ENCODE measurements around the gene SPOCK2. TPM values are rescaled to one million over a fixed set of nuclear protein-coding genes. Genes with fewer than 3 reads are reported as not detected.

Gene SPOCK2
- total RNA-seq, 1 donor: 488 TPM

DNA sequence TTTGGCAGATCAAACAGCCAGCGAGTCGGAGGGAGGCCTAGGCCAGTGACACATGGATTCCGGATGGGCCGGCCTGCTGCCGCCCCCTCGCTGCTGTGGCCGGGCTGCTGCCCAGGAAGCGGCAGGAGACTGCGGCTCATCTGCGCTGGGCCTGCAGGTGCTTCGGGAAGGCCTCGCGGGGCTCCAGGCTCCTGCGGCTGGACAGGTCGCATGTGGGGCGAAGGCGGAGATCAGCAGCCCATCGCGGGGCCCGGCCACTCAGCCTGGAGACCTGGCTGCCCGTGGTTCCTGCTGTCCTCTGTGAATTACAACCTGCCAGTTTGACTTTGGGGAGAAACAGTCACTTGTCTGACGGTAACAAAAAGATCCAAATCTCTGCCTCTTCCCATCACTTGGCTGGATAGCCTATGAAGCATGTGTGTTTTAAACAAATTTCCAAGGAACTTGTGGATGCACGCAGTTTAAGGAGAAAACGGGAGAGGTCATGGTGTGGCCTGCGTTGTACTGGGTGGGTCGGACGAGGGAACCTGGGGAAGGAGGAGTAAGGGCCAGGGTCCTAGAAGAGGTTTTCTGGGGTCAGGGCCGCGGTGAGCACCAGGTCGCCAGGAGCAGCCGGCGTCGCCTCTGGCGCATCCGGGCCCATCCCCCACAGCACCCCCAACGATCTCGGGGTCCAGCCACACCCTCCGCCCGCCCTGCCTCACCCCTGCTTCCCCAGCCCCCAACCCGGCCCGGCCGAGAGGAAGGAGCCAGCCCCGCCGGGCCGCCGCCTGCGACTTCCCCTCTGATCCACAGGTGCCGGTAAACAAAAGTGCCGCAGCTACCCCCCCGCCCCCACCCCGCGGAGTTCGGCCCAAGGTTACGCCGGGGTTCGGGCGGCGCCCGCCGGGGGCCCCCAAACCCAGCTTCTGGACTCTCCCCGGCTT lies 1.6 kb downstream of the SPOCK2 start:
- Histone ChIP-seq H3K4me3 (ENCODE audit: low read length) (peak overlapping the region; percentile 74), H3K9me3 (ENCODE audit: low read depth, low read length) (no peaks in the 10 kb centered on the region), H3K27me3 (ENCODE audit: insufficient read depth, low read length) (peaks cover 17% of the 10 kb centered on the region), H3K4me1 (ENCODE audit: insufficient read depth, low read length) (peaks cover 94% of the 10 kb centered on the region)

DNA sequence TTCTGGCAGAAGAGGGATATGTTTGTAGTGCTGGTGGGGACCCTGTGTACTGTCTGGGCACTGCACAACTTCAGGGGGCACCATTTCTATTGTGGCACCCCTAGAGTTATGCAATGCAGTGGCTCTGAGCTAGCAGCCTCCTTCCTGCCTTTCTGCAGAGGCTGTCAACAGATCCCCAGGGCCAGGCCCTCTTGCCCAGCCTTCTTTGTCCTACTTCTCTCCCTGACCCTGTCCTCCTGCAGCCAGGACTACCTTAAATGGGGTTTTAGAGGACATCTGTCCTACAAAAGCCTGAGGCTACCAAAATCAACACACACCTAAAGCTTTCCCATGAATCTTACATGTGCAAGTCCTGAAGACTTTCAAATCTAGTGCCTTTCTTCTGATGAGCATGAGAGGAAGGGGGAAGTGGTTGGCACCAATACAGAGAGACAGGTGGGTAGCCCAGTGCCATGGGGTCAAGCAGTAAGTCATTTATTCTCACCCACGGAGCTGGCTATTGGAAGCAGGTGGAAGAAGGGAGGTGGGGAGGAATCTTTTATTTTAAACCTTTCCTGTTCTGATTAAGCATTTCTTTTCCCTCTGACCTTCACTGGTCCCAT lies 2.4 kb downstream of the SPOCK2 start:
- peak overlapping the region; percentile 74 for H3K4me3 ChIP-seq (ENCODE audit: low read length)
- peaks cover 96% of the 10 kb centered on the region for H3K4me1 ChIP-seq (ENCODE audit: insufficient read depth, low read length)
- H3K27me3 ChIP-seq (ENCODE audit: insufficient read depth, low read length): peaks cover 17% of the 10 kb centered on the region
- H3K9me3 ChIP-seq (ENCODE audit: low read depth, low read length): no peaks in the 10 kb centered on the region

DNA sequence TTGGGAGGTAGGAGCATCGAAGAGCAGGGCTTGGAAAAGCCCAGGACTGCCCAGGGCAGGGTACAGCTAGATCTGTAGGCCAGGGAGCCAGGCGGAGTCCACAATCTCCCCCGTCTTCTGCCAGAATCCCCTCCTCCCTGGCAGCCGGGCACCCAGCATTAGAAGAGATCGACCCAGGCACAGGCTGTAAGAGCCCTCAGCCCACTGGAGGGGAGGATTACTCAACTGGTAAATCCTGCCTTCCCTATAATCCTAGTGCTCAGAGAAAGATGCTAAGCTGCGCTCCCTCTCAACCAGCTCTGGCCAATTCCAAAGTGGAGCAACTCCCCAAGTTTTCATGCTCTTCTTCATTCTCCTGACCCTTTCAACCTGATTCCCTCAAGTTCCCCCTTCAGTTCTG lies 3.2 kb downstream of the SPOCK2 start:
- Histone ChIP-seq H3K4me3 (ENCODE audit: low read length) (no peak overlapping the region), H3K9me3 (ENCODE audit: low read depth, low read length) (no peaks in the 10 kb centered on the region), H3K4me1 (ENCODE audit: insufficient read depth, low read length) (peaks cover 96% of the 10 kb centered on the region), H3K27me3 (ENCODE audit: insufficient read depth, low read length) (peaks cover 17% of the 10 kb centered on the region)

DNA sequence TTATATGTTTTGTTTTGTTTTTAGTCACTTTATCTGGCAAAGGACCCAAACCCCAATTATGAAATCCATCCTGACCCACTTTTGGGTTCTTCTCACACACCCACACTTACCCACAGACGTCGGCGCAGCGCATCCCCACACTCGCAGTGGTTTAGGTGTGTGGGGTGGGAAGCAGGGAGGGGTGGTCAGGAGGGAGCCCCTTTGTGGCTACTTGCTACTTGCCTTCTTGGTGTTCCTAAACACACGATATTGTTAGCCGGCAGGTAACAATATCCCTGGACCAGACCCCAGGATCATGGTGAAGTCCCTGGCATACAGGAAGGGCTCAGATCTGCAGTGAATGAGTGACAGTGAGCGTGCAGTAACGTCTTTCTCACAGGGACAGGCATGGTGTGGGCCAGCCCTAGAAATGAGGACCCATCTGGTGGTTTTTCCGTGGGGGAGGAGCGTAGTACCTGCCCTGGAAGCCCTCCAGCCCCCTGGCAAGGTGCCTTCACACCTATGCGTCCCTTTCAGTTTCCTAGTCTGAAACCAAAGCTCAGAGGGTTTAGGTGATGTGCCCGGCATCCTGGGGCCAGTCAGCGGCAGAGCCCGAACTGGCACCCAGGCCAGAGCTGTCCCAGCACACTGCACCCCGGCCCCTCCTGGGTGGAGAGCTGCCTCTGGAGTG lies 4.4 kb downstream of the SPOCK2 start:
- H3K4me3 ChIP-seq (ENCODE audit: low read length): peak overlapping the region; percentile 4

DNA sequence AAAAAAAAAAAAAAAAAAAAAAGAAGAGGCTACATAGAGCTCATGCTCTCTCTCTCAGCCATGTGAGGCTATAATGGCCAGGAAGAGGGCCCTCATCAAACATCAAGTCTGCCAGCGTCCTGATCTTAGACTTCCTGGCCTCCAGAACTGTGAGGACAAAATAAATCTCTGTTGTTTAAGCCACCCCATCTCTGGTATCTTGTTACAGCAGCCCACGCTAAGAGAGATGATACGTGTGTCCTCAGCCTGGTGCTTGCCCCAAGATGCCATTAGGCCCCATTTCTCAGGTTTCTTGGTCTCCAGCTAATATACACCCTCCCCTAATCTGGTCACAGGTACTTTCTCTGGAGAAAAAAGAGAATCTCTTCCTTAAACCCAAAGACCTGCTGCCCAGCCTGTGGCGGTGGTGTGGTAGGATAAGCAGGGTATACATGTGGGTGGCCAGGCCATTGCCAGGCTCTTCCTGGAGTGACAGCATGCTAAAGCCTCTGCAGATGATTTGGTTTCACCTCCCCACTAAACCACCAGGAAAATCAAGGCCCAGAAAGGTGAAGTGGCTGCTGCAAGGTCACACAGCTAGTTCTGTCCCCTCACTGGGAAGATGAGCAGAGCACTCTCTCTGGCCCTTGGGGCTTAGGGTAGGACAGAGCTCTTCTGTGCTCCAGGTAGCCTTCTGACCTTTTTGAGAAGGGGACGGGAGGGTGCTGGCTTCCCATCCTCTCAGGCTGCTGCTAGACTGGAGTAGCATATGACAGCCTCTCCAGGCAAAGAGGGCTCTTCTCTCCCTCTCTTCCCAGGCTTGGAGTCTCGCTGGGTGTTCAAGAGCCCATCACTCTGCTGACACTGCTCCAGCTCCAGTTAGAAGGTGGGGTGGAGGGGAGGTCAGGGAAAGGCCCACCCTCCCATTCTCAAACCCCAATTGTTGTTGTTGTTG lies 5.2 kb downstream of the SPOCK2 start:
- Histone ChIP-seq H3K4me1 (ENCODE audit: insufficient read depth, low read length) (peaks cover 96% of the 10 kb centered on the region), H3K4me3 (ENCODE audit: low read length) (no peak overlapping the region), H3K27me3 (ENCODE audit: insufficient read depth, low read length) (peaks cover 3% of the 10 kb centered on the region), H3K9me3 (ENCODE audit: low read depth, low read length) (no peaks in the 10 kb centered on the region)

More for the DNA sequence above, 4.4 kb downstream of the SPOCK2 start:
- Histone ChIP-seq H3K9me3 (ENCODE audit: low read depth, low read length) (no peaks in the 10 kb centered on the region), H3K27me3 (ENCODE audit: insufficient read depth, low read length) (peaks cover 11% of the 10 kb centered on the region), H3K4me1 (ENCODE audit: insufficient read depth, low read length) (peaks cover 99% of the 10 kb centered on the region)

DNA sequence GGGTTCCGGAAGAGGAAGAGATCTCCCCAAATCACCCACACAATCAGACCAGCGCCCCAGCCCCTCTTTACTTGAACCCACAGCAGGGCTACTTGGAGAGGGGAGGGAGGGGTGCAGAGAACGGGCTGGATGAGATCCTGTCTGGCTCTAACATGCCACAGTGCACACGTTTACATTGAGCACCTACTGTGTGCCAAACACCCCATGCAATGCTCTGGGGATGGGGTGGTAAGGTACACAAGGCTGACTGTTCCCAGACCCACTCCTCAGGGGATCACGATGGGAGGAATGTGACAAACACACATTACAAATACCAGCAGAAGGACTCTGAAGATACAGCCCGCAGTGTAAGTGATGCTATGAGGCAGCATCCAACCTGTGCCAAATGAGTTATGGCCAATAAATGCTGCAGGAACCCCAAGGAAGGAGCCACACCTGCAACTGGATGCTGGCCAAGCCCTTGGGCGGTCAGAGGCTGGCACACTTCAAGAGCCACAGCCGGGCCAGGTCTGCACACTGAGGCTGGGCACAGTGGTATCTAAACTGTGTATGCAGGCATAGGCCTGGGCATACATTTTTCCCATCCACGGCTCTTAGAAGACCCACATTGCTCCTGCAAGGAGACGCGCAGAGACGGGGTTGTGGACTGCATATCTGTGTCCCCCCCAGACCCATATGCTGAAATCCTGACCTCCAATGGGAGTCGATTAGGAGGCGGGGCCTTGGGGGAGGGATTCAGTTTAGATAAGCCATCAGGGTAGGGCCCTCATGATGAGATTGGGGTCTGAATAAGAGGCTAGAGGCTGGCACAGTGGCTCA lies 6.4 kb downstream of the SPOCK2 start:
- Histone ChIP-seq H3K27me3 (ENCODE audit: insufficient read depth, low read length) (no peaks in the 10 kb centered on the region), H3K4me1 (ENCODE audit: insufficient read depth, low read length) (peaks cover 94% of the 10 kb centered on the region), H3K4me3 (ENCODE audit: low read length) (no peak overlapping the region), H3K9me3 (ENCODE audit: low read depth, low read length) (no peaks in the 10 kb centered on the region)

DNA sequence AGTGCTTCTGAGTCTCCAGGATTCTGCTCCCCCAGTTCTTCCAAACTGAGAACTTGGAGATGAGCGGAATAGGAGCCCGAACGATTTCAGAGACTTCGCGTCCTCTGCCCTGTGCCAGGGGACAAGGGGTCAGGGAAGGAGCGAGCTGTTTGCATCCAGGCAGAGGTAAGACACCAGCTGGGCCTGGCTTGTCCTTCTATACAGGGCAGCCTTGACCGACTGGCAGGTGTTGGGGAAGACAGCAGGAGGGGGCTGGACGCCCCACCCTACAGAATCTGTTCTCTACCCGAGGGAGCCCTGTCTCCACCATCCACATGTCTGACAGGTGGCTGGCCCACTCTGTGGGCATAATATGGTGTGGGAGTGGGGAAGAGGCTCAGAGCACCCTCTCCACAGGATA lies 7.1 kb downstream of the SPOCK2 start:
- H3K27me3 ChIP-seq (ENCODE audit: insufficient read depth, low read length): no peaks in the 10 kb centered on the region
- no peak overlapping the region for H3K4me3 ChIP-seq (ENCODE audit: low read length)
- no peaks in the 10 kb centered on the region for H3K9me3 ChIP-seq (ENCODE audit: low read depth, low read length)
- peaks cover 92% of the 10 kb centered on the region for H3K4me1 ChIP-seq (ENCODE audit: insufficient read depth, low read length)

DNA sequence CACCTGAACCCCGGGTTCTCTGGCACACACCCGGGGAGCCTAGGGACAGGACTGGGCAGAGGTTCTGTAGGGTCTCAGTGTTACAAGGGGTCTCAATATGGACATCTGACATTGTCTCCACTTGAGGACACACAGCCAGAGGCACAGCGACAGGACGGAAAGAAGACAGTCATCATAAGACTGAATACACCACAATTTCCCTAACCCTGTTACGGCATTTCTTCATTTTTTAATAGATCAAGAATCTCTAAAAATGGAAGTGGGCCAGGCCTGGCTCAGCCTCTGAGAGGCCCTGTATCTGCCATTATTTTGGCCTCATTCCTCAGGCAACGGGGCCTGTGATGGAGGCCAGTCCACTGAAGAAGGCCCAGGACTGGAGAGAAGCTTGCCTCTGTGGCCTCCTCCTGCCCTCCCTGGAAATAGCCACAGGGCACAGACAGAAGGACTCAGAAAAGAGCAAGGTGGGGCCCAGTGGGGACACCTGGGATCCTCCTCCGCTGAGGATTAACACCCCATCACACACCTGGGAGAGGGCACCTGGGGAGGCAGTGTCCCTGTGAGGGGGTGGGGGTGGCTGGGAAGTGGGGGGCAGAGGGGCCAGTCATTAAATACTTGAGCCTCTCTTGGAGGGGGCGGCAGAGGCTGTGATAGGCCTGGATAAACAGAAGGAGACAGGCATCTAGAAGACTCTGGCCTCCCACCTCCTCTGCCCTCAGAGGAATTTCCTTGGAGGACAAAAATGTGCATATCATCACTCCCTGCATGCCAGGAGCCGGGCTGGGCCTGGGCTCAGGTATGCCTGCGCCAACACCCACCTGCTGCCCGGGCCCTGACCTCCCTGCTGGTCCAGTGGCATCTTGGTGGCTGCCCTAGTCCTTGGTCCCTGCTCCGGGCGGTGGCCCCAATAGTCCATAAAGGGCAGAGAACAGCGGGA lies 8.0 kb downstream of the SPOCK2 start:
- Histone ChIP-seq H3K4me3 (ENCODE audit: low read length) (no peak overlapping the region), H3K27me3 (ENCODE audit: insufficient read depth, low read length) (no peaks in the 10 kb centered on the region), H3K9me3 (ENCODE audit: low read depth, low read length) (no peaks in the 10 kb centered on the region), H3K4me1 (ENCODE audit: insufficient read depth, low read length) (peaks cover 93% of the 10 kb centered on the region)

DNA sequence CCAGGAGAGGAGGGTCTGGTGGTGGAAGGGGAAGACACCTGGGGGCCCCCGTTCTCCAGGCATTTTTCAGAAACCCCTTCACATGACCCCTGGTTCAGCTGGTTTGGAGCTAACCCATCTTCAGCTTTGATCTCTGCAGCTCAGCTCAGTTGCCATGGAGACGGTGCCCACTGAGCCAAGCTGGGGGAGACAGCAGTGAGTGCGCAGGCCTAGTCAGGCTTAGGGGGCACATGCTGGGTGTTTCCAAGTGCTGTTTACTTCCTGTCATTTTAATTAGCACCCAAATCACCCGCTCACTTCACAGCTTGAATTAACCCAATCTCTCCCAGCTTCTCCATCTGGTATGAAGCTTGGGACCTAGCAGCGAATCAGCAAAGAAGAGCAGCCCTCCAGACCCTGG lies 9.0 kb downstream of the SPOCK2 start:
- no peaks in the 10 kb centered on the region for H3K9me3 ChIP-seq (ENCODE audit: low read depth, low read length)

DNA sequence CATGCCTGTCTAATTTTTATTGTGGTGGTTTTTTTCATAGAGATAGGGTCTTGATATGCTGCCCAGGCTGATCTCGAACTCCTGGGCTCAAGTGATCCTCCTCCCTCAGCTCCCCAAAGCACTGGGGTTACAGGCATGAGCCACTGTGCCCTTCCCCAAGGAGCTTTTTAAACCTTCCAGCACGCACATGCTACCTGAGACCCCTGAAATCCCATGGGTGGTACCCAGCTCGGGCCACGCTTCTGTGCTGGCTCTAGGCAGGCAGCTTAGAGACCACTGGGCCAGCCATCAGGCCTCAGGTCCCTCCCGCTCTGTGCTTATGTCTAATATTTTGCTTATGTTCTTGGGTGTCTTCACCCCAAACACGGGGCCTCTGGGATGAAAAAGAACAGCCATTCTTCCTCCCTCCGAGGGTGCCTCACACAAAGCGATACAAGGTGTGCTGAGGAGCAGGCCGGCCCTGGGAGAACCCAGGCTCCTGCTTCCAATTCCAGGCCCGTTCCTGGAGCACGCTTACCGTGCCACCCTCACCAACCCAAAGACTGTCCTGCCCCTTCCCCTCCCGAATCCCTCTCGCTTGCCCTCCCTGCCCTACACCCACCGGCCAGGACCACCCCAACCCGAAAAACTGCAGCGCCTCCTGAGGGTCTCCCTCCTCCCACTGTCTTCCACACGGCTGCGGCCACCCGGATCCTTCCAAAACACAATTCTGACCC lies 10.9 kb downstream of the SPOCK2 start:
- H3K4me3 ChIP-seq (ENCODE audit: low read length): no peak overlapping the region
- peaks cover 78% of the 10 kb centered on the region for H3K4me1 ChIP-seq (ENCODE audit: insufficient read depth, low read length)
- H3K27me3 ChIP-seq (ENCODE audit: insufficient read depth, low read length): no peaks in the 10 kb centered on the region
- no peaks in the 10 kb centered on the region for H3K9me3 ChIP-seq (ENCODE audit: low read depth, low read length)

More for the DNA sequence above, 9.0 kb downstream of the SPOCK2 start:
- peaks cover 91% of the 10 kb centered on the region for H3K4me1 ChIP-seq (ENCODE audit: insufficient read depth, low read length)
- no peaks in the 10 kb centered on the region for H3K27me3 ChIP-seq (ENCODE audit: insufficient read depth, low read length)
- H3K4me3 ChIP-seq (ENCODE audit: low read length): no peak overlapping the region

DNA sequence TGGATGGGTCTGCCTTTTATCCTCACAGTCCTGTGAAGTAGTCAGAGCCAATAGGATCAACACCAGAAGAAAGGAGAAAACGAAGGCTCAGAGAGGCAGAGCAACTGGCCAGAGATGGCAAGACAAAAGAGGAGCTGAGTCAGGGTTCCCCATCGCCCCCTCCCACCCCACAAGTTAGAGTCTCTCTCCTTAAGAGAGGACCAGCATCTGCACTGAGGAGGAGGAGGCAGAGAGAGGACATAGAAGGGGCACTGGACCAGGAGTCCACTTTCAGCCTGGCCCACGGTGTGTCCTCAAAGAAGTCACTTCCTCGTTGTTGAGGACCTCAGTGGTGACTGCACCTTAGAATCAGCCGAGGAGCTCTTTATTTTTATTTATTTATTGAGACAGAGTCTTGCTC lies 11.6 kb downstream of the SPOCK2 start:
- Histone ChIP-seq H3K4me1 (ENCODE audit: insufficient read depth, low read length) (peaks cover 71% of the 10 kb centered on the region), H3K4me3 (ENCODE audit: low read length) (no peak overlapping the region)

DNA sequence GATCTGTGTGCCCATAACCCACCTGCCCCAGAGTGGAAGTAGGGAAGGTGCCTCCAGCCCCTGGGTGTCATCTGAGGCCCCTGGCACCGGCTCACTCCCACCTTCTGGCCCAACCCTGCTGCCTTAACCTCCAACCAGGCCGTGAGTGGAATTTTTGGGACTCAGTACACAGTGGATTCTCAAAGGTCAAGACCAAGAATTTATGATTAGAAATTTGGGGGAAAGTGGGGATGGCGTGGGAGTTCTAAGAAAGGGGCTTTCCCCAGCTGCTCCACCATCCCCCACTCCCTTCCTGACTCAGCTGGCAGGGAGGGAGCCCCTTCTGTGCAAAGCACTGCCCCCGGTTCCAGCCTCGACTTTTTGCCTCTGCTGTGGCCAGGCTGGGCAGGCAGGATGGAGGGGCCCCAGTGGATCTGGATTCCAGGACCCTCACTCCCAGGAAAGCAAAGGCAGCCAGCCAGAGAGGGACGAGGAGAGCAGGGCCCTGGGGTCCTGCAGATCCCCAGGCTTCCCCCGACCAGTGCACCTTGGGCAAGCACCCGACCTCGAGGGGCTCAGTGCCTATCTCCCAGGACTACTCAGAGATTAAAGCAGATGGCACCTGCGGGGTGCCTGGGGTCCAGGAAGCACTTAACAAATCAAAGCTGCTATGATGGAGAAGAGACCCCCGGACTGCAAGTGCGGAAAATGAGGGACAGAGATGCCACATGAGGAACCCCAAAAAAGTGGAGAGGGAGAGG lies 12.8 kb downstream of the SPOCK2 start:
- Histone ChIP-seq H3K27me3 (ENCODE audit: insufficient read depth, low read length) (no peaks in the 10 kb centered on the region), H3K4me3 (ENCODE audit: low read length) (no peak overlapping the region), H3K9me3 (ENCODE audit: low read depth, low read length) (no peaks in the 10 kb centered on the region), H3K4me1 (ENCODE audit: insufficient read depth, low read length) (peaks cover 59% of the 10 kb centered on the region)

More for the DNA sequence above, 11.6 kb downstream of the SPOCK2 start:
- no peaks in the 10 kb centered on the region for H3K9me3 ChIP-seq (ENCODE audit: low read depth, low read length)
- no peaks in the 10 kb centered on the region for H3K27me3 ChIP-seq (ENCODE audit: insufficient read depth, low read length)
